Measurements from ENCODE around the gene RNF214. TPM values are rescaled to one million over a fixed set of nuclear protein-coding genes. Genes with fewer than 3 reads are reported as not detected.
A peak's percentile ranks its signal among the peaks of the same experiment; 100 is the strongest.

RNF214 gene
- total and polyA plus RNA-seq, 2 experiments from 2014 or later: 12.5 to 27.0 TPM

DNA sequence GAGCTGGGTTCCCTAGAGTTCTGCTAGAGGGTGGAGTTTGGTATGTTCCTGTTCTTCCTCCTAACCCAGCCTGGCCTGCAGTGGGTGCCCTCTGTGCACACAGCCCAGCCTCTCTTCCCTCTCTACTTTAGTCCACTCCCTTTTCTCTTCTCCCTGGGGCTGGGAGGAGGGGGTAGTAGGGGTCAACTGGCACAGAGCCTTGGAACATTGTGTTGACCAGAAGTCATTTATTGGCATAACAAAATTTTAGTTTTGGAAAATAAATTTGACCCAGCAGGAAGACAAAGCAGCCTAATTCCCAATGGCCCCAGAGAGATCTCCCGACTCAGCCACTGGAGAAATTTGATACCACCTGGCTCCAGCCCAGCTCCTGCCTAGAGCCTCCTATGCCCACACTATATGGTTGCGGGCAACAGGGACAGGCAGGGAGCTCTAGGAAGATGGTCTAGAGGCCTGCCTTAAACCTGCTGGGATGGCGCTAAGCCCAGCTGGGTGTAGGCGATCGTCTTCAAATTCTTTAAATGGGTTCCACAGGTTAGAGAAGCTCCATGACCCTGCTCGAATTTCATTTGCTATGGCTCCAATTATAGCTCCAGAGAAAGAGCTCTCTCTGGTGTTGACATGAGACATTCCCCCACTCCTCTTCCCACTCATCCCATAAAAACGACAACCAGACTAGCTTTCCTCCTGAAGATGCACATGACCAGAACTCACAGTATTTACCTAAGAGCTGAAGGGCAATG lies 10.5 kb upstream of the RNF214 start:
- 53% methylated on average over 7 of the region's 7 CpGs for WGBS (ENCODE audit: low lambda C conversion rate, missing lambda C conversion rate)
- Histone ChIP-seq H3K36me3 (replicated peaks; ENCODE audit: insufficient read depth, low read depth) (no peaks in the 10 kb centered on the region), H3K9me3 (ENCODE audit: low read depth) (no peaks in the 10 kb centered on the region), H3K27ac (peak overlapping the region; percentile 51), H3K4me2 (no peak overlapping the region), H3K27me3 (no peaks in the 10 kb centered on the region), H2AFZ (no peak overlapping the region), H3K79me2 (no peaks in the 10 kb centered on the region), H4K20me1 (ENCODE audit: insufficient read depth, poor library complexity, severe bottlenecking) (no peaks in the 10 kb centered on the region), H3K4me3 (no peak overlapping the region), H3K9me2 (replicated peaks; ENCODE audit: insufficient read depth) (no peaks in the 10 kb centered on the region), H3K4me1 (ENCODE audit: insufficient read depth) (peaks cover 30% of the 10 kb centered on the region)
- DNase-seq (ENCODE audit: low spot score): no peak
- TF ChIP-seq EZH2phosphoT487 (IDR thresholded peaks at IDR 0.05; ENCODE audit: low read depth, severe bottlenecking, unreplicated experiment) (no peak), EZH2 (IDR thresholded peaks at IDR 0.05; ENCODE audit: borderline replicate concordance) (no peak)

DNA sequence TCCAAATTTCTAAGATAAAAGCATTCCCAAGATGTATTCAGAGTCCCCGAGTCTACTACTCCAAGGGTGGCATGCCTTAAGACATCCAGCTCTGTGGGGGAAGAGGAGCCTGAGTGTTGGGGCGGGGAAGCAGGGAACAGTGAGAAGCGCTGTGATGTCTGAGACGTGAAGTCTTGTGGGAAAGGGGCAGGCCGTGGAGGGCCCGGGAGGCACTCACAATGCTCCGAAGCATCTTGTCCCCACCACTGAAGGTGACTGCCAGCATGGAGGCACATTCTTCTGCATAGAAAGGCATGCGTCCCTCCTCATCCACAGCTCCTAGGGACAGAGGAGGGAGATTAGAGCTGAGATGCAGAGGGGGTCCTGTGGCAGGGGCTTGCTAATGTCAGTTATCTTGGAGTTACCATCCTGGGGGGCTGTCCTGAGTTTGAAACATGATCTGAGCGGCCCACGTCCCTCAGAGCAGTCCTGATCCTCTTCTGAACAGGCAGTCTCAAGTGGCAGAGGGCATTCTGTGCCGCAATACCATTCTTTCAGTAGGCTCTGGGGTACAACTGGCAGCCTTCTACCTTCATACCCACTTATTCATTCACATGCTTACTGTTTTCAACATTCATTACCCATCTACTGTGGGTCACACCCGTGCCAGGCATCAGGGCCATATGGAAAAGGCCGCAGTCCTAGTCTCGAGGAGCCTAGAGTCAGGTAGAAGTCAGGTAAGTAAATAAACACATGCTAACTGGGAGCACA lies 9.3 kb upstream of the RNF214 start:
- H3K27me3 ChIP-seq: no peaks in the 10 kb centered on the region
- H3K4me1 ChIP-seq (ENCODE audit: insufficient read depth): peaks cover 30% of the 10 kb centered on the region
- no peaks in the 10 kb centered on the region for H4K20me1 ChIP-seq (ENCODE audit: insufficient read depth, poor library complexity, severe bottlenecking)
- no peaks in the 10 kb centered on the region for H3K36me3 ChIP-seq (replicated peaks; ENCODE audit: insufficient read depth, low read depth)
- H3K4me3 ChIP-seq: no peak overlapping the region
- TF ChIP-seq, protein P1, sequence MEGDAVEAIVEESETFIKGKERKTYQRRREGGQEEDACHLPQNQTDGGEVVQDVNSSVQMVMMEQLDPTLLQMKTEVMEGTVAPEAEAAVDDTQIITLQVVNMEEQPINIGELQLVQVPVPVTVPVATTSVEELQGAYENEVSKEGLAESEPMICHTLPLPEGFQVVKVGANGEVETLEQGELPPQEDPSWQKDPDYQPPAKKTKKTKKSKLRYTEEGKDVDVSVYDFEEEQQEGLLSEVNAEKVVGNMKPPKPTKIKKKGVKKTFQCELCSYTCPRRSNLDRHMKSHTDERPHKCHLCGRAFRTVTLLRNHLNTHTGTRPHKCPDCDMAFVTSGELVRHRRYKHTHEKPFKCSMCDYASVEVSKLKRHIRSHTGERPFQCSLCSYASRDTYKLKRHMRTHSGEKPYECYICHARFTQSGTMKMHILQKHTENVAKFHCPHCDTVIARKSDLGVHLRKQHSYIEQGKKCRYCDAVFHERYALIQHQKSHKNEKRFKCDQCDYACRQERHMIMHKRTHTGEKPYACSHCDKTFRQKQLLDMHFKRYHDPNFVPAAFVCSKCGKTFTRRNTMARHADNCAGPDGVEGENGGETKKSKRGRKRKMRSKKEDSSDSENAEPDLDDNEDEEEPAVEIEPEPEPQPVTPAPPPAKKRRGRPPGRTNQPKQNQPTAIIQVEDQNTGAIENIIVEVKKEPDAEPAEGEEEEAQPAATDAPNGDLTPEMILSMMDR (IDR thresholded peaks at IDR 0.05; ENCODE audit: poor library complexity): no peak
- TF ChIP-seq EZH2 (IDR thresholded peaks at IDR 0.05; ENCODE audit: borderline replicate concordance): no peak
- no peak for TF ChIP-seq EZH2phosphoT487 (IDR thresholded peaks at IDR 0.05; ENCODE audit: low read depth, severe bottlenecking, unreplicated experiment)
- no peaks in the 10 kb centered on the region for H3K9me2 ChIP-seq (replicated peaks; ENCODE audit: insufficient read depth)
- no peak overlapping the region for H3K4me2 ChIP-seq
- peak overlapping the region; percentile 48 for H3K27ac ChIP-seq
- no peaks in the 10 kb centered on the region for H3K9me3 ChIP-seq (ENCODE audit: low read depth)
- DNase-seq (ENCODE audit: low spot score): no peak
- no peak overlapping the region for H2AFZ ChIP-seq
- WGBS (ENCODE audit: low lambda C conversion rate, missing lambda C conversion rate): 96% methylated on average over 14 of the region's 14 CpGs
- H3K79me2 ChIP-seq: no peaks in the 10 kb centered on the region

DNA sequence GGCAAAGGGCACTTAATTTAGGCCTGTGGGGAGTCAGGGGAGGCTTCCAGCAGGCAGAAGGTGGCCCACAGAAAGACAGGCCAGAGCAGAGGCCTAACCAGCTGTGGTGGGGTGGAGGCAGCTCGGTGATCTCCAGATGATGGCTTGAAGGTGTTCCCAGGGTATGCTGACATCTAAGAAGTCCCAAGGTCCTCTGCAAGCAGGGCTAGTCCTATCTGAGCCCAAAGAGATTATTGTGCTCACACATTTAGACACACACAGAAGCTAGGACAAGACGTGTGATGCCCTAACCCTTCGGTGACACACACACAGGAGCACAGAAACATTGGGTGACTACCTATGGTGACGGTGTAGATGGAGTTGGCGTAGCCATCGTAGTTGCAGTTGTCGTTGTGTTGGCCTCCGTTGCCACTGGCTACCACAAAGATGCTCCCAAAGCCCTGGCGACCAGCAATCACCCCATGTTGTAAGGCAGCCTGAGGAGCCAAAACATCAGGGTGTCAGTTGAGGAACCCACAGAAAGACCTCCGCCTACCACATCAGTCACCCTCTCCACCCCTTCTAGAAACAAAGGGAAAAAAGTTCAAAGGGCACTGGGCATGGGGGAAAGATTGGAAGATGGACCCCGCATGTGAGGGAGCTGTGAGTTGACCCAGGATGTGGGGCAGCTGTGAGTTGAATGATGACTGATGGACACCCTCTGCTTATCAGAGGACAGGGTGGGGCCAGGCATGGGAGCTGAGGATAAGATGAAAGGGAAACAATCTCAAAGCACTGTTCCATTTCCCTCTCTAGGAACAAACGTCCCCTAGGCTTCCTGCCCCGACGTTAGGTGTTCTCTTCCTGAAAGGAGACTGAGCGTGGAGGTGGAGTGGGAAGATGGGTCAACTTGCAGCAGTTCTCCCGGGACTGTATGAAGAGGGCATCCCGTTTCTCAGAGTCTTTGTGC lies 8.5 kb upstream of the RNF214 start:
- no peaks in the 10 kb centered on the region for H3K36me3 ChIP-seq (replicated peaks; ENCODE audit: insufficient read depth, low read depth)

More for the DNA sequence above, 8.5 kb upstream of the RNF214 start:
- TF ChIP-seq EZH2phosphoT487 (IDR thresholded peaks at IDR 0.05; ENCODE audit: low read depth, severe bottlenecking, unreplicated experiment): no peak
- no peak for TF ChIP-seq EZH2 (IDR thresholded peaks at IDR 0.05; ENCODE audit: borderline replicate concordance)
- TF ChIP-seq, protein P1 (IDR thresholded peaks at IDR 0.05; ENCODE audit: poor library complexity): no peak
- H3K79me2 ChIP-seq: no peaks in the 10 kb centered on the region
- H3K9me3 ChIP-seq (ENCODE audit: low read depth): no peaks in the 10 kb centered on the region
- no peak overlapping the region for H3K4me2 ChIP-seq
- no peaks in the 10 kb centered on the region for H3K9me2 ChIP-seq (replicated peaks; ENCODE audit: insufficient read depth)
- H3K4me3 ChIP-seq: no peak overlapping the region
- H3K4me1 ChIP-seq (ENCODE audit: insufficient read depth): peaks cover 29% of the 10 kb centered on the region
- no peaks in the 10 kb centered on the region for H4K20me1 ChIP-seq (ENCODE audit: insufficient read depth, poor library complexity, severe bottlenecking)
- WGBS (ENCODE audit: low lambda C conversion rate, missing lambda C conversion rate): 74% methylated on average over 17 of the region's 17 CpGs
- no peak for DNase-seq (ENCODE audit: low spot score)
- H2AFZ ChIP-seq: no peak overlapping the region
- no peaks in the 10 kb centered on the region for H3K27me3 ChIP-seq
- H3K27ac ChIP-seq: peak overlapping the region; percentile 60

Data from hepatocyte (in vitro differentiated cells).